ENCODE results near the gene PALLD. TPM values are rescaled to one million over a fixed set of nuclear protein-coding genes. Genes with fewer than 3 reads are reported as not detected.

PALLD gene
- polyA plus RNA-seq, 1 donor (not counting 4 experiments of a cell fraction or from before 2014, with no cell fraction given) = 136 TPM

- DNase-seq (ENCODE audit: low read depth, low spot score) (no peak), FAIRE-seq (no peak)
- Histone ChIP-seq H3K9me3 (ENCODE audit: control insufficient read depth, low read depth, low read length) (no peaks in the 10 kb centered on the region), H4K20me1 (ENCODE audit: control insufficient read depth, extremely low read depth, insufficient read depth, low read length) (no peaks in the 10 kb centered on the region), H3K4me3 (ENCODE audit: control insufficient read depth in 2 of 3, extremely low read depth in 1 of 3, insufficient read depth in 2 of 3, low read depth in 1 of 3, low read length in 3 of 3) (no peak overlapping the region), H3K4me1 (ENCODE audit: control insufficient read depth, extremely low read depth, insufficient read depth, low read length) (no peaks in the 10 kb centered on the region), H3K27me3 (ENCODE audit: control insufficient read depth, extremely low read depth, insufficient read depth, low read length) (no peaks in the 10 kb centered on the region), H3K9ac (ENCODE audit: control insufficient read depth, extremely low read depth, insufficient read depth, low read length) (no peak overlapping the region), H3K9me1 (ENCODE audit: control insufficient read depth, extremely low read depth, insufficient read depth, low read length) (no peaks in the 10 kb centered on the region), H3K4me2 (ENCODE audit: control insufficient read depth, extremely low read depth, insufficient read depth, low read depth, low read length) (no peak overlapping the region), H2AFZ (ENCODE audit: control insufficient read depth, low read length) (no peak overlapping the region), H3K36me3 (ENCODE audit: control insufficient read depth in 2 of 2, extremely low read depth in 1 of 2, insufficient read depth in 2 of 2, low read length in 2 of 2) (no peaks in the 10 kb centered on the region), H3K27ac (ENCODE audit: control insufficient read depth, insufficient read depth, low read length) (no peak overlapping the region), H3K79me2 (ENCODE audit: control insufficient read depth, insufficient read depth, low read length) (no peaks in the 10 kb centered on the region)
- dilution Hi-C loops (cut with MboI; ENCODE audit: extremely low pct_ligation_motif_present, low sequenced_read_pairs) = no loop called here
- no peak for TF ChIP-seq CTCF (optimal IDR thresholded peaks at IDR 0.05 in 1 of 3, IDR thresholded peaks at IDR 0.05 in 1 of 3, conservative IDR thresholded peaks at IDR 0.05 in 1 of 3; ENCODE audit: extremely low read depth in 1 of 3, insufficient read depth in 2 of 3, low read length in 3 of 3)
- no peak for TF ChIP-seq EZH2 (IDR thresholded peaks at IDR 0.05; ENCODE audit: low read length)
Measured at GRCh38 chr4:168744021-168744420, 247.2 kb downstream of the PALLD start.

GRCh38 chr4:168748807-168749206 lies 252.0 kb downstream of the PALLD start:
- H3K79me2 ChIP-seq (ENCODE audit: control insufficient read depth, insufficient read depth, low read length) = no peaks in the 10 kb centered on the region
- no peaks in the 10 kb centered on the region for H3K27me3 ChIP-seq (ENCODE audit: control insufficient read depth, extremely low read depth, insufficient read depth, low read length)

More at GRCh38 chr4:168748807-168749206, 252.0 kb downstream of the PALLD start:
- no peak for TF ChIP-seq CTCF (optimal IDR thresholded peaks at IDR 0.05 in 1 of 3, IDR thresholded peaks at IDR 0.05 in 1 of 3, conservative IDR thresholded peaks at IDR 0.05 in 1 of 3; ENCODE audit: extremely low read depth in 1 of 3, insufficient read depth in 2 of 3, low read length in 3 of 3)
- no peak for TF ChIP-seq EZH2 (IDR thresholded peaks at IDR 0.05; ENCODE audit: low read length)
- Histone ChIP-seq H3K4me2 (ENCODE audit: control insufficient read depth, extremely low read depth, insufficient read depth, low read depth, low read length) (no peak overlapping the region), H3K27ac (ENCODE audit: control insufficient read depth, insufficient read depth, low read length) (no peak overlapping the region), H3K36me3 (ENCODE audit: control insufficient read depth in 2 of 2, extremely low read depth in 1 of 2, insufficient read depth in 2 of 2, low read length in 2 of 2) (no peaks in the 10 kb centered on the region), H3K9ac (ENCODE audit: control insufficient read depth, extremely low read depth, insufficient read depth, low read length) (no peak overlapping the region), H4K20me1 (ENCODE audit: control insufficient read depth, extremely low read depth, insufficient read depth, low read length) (no peaks in the 10 kb centered on the region), H3K4me3 (ENCODE audit: control insufficient read depth in 2 of 3, extremely low read depth in 1 of 3, insufficient read depth in 2 of 3, low read depth in 1 of 3, low read length in 3 of 3) (no peak overlapping the region), H3K4me1 (ENCODE audit: control insufficient read depth, extremely low read depth, insufficient read depth, low read length) (peaks cover 4% of the 10 kb centered on the region), H3K9me1 (ENCODE audit: control insufficient read depth, extremely low read depth, insufficient read depth, low read length) (no peaks in the 10 kb centered on the region), H3K9me3 (ENCODE audit: control insufficient read depth, low read depth, low read length) (no peaks in the 10 kb centered on the region), H2AFZ (ENCODE audit: control insufficient read depth, low read length) (no peak overlapping the region)
- DNase-seq (ENCODE audit: low read depth, low spot score) (no peak), FAIRE-seq (no peak)
- dilution Hi-C loops (cut with MboI; ENCODE audit: extremely low pct_ligation_motif_present, low sequenced_read_pairs) = no loop called here

Measured in keratinocyte (primary cell).